Smooth muscle cell (in vitro differentiated cells): Measurements from ENCODE around the gene TFB1M. TPM values are rescaled to one million over a fixed set of nuclear protein-coding genes. Genes with fewer than 3 reads are reported as not detected.

Experiments
- DNase-seq: peaks from one replicate; lab custom pipeline; 2025; ENCODE audit not compliant: unreplicated experiment; lab: John Stamatoyannopoulos, UW
- H2AFZ ChIP-seq: fragments of 200-600 bp; sonication (generic); 2 replicates; pipeline ENCODE4 v1.6.0; 2016; ENCODE audit warnings: antibody characterized with exemption, low read depth, mild to moderate bottlenecking
- H3F3A ChIP-seq: fragments of 200-600 bp; sonication (generic); 2 replicates; pipeline ENCODE4 v1.6.0; 2017; ENCODE audit warnings: antibody characterized with exemption, low read depth
- H3K27ac ChIP-seq: fragments of 200-600 bp; sonication (generic); 2 replicates; pipeline ENCODE4 v1.5.1; 2016; ENCODE audit warnings: low read depth, mild to moderate bottlenecking
- H3K27me3 ChIP-seq: fragments of 200-600 bp; sonication (generic); 2 replicates; pipeline ENCODE4 v1.6.1; 2016; ENCODE audit warnings: low read depth, mild to moderate bottlenecking
- H3K36me3 ChIP-seq: fragments of 200-600 bp; sonication (generic); 2 replicates; pipeline ENCODE4 v1.5.1; 2016; ENCODE audit warnings: low read depth
- H3K4me1 ChIP-seq: fragments of 200-600 bp; sonication (generic); 2 replicates; pipeline ENCODE4 v1.5.1; 2016; ENCODE audit warnings: low read depth
- H3K4me2 ChIP-seq: fragments of 200-600 bp; sonication (generic); 2 replicates; pipeline ENCODE4 v1.6.0; 2016; ENCODE audit warnings: mild to moderate bottlenecking
- H3K4me3 ChIP-seq: fragments of 200-600 bp; sonication (generic); 2 replicates; pipeline ENCODE4 v1.5.1; 2016; ENCODE audit warnings: mild to moderate bottlenecking
- H3K79me2 ChIP-seq: fragments of 200-600 bp; sonication (generic); 2 replicates; pipeline ENCODE4 v1.6.0; 2016; ENCODE audit warnings: low read depth, mild to moderate bottlenecking
- H3K9ac ChIP-seq: fragments of 200-600 bp; sonication (generic); 2 replicates; pipeline ENCODE4 v1.6.0; 2016; ENCODE audit warnings: low read depth
- H3K9me3 ChIP-seq: fragments of 200-600 bp; sonication (generic); replicated peaks from 2 replicates; pipeline ENCODE4 v1.5.1; 2016; ENCODE audit warnings: low read depth
- H4K20me1 ChIP-seq: fragments of 200-600 bp; sonication (generic); 2 replicates; pipeline ENCODE4 v1.6.0; 2016; ENCODE audit warnings: low read depth
- CTCF ChIP-seq: fragments of 200-600 bp; sonication (generic); IDR thresholded peaks from 2 replicates; pipeline ENCODE4 v1.5.1; 2017; ENCODE audit warnings: borderline replicate concordance, mild to moderate bottlenecking, antibody characterized with exemption; ENCODE audit not compliant: insufficient read depth, poor library complexity, severe bottlenecking
- WGBS: methylation state at CpG from one replicate; pipeline ENCODE4 v1.1.7; 2016; ENCODE audit warnings: low lambda C conversion rate; 5-methylcytosine and 5-hydroxymethylcytosine counted together
- polyA plus RNA-seq: library from polyadenylated mRNA; unstranded; fragments of >200 nt; fragmentation: Nextera tagmentation; extraction: Ambion mirVana; gene quantifications from 2 replicates; pipeline ENCODE4 v1.2.1, GENCODE V29; 2016
- total RNA-seq: library from RNA; depleted of rRNA; stranded (reverse); fragments of >200 nt; gene quantifications from 2 replicates; pipeline ENCODE4 v1.2.3, GENCODE V29; 2014

The TFB1M gene
- total and polyA plus RNA-seq, 2 experiments from 2014 or later: 12.1 to 16.9 TPM

GRCh38 chr6:155245831-155246230, 68.5 kb downstream of the TFB1M start:
- no peaks in the 10 kb centered on the region for H3K9me3 ChIP-seq
- no peak overlapping the region for H3K4me3 ChIP-seq
- DNase-seq: no peak
- peak overlapping the region; percentile 90 for H3K27ac ChIP-seq
- WGBS: 14% methylated on average over 3 of the region's 3 CpGs
- no peak for TF ChIP-seq CTCF
- no peaks in the 10 kb centered on the region for H3K4me1 ChIP-seq
- no peaks in the 10 kb centered on the region for H3K79me2 ChIP-seq
- H3K36me3 ChIP-seq: no peaks in the 10 kb centered on the region
- H3K9ac ChIP-seq: no peak overlapping the region
- H2AFZ ChIP-seq: no peak overlapping the region
- H4K20me1 ChIP-seq: no peaks in the 10 kb centered on the region
- no peaks in the 10 kb centered on the region for H3K27me3 ChIP-seq
- H3K4me2 ChIP-seq: peak overlapping the region; percentile 26
- peaks cover 12% of the 10 kb centered on the region for H3F3A ChIP-seq

GRCh38 chr6:155245193-155245592, 69.1 kb downstream of the TFB1M start:
- peak overlapping the region; percentile 90 for H3K27ac ChIP-seq
- H3K27me3 ChIP-seq: no peaks in the 10 kb centered on the region
- H3K79me2 ChIP-seq: no peaks in the 10 kb centered on the region
- no peak overlapping the region for H3K4me3 ChIP-seq
- TF ChIP-seq CTCF: no peak
- no peaks in the 10 kb centered on the region for H3K9me3 ChIP-seq
- peaks cover 12% of the 10 kb centered on the region for H3F3A ChIP-seq
- WGBS: 94% methylated on average over 7 of the region's 7 CpGs
- H3K9ac ChIP-seq: no peak overlapping the region
- no peaks in the 10 kb centered on the region for H3K36me3 ChIP-seq
- no peak for DNase-seq
- no peaks in the 10 kb centered on the region for H3K4me1 ChIP-seq
- H2AFZ ChIP-seq: no peak overlapping the region
- no peaks in the 10 kb centered on the region for H4K20me1 ChIP-seq
- peak overlapping the region; percentile 26 for H3K4me2 ChIP-seq

GRCh38 chr6:155244434-155244833, 69.8 kb downstream of the TFB1M start:
- H3K4me2 ChIP-seq: no peak overlapping the region
- peak overlapping the region; percentile 37 for H3K27ac ChIP-seq
- H4K20me1 ChIP-seq: no peaks in the 10 kb centered on the region
- no peaks in the 10 kb centered on the region for H3K79me2 ChIP-seq
- no peak for TF ChIP-seq CTCF
- H3K27me3 ChIP-seq: no peaks in the 10 kb centered on the region
- H3F3A ChIP-seq: peaks cover 12% of the 10 kb centered on the region
- 61% methylated on average over 4 of the region's 4 CpGs for WGBS
- no peaks in the 10 kb centered on the region for H3K36me3 ChIP-seq
- no peaks in the 10 kb centered on the region for H3K4me1 ChIP-seq
- no peak overlapping the region for H3K4me3 ChIP-seq
- H3K9me3 ChIP-seq: no peaks in the 10 kb centered on the region
- no peak overlapping the region for H2AFZ ChIP-seq
- no peak overlapping the region for H3K9ac ChIP-seq
- no peak for DNase-seq

- Histone ChIP-seq H3K9me3 (no peaks in the 10 kb centered on the region), H4K20me1 (no peaks in the 10 kb centered on the region), H3K36me3 (no peaks in the 10 kb centered on the region), H3F3A (peaks cover 12% of the 10 kb centered on the region), H3K79me2 (no peaks in the 10 kb centered on the region), H3K4me2 (no peak overlapping the region), H2AFZ (no peak overlapping the region), H3K4me1 (no peaks in the 10 kb centered on the region), H3K27ac (no peak overlapping the region), H3K27me3 (no peaks in the 10 kb centered on the region), H3K4me3 (no peak overlapping the region), H3K9ac (no peak overlapping the region)
- TF ChIP-seq CTCF: no peak
- DNase-seq: no peak
- 97% methylated on average over 8 of the region's 8 CpGs for WGBS
These were observed 72.3 kb downstream of the TFB1M start for GRCh38 chr6:155241966-155242365.
